D721Med (cell line): ENCODE measurements around the gene MLC1.

Source experiments
- DNase-seq: peaks from one replicate; pipeline ENCODE4 v3.0.0; 2011; ENCODE audit warnings: low spot score; ENCODE audit not compliant: insufficient read length
- FAIRE-seq: peaks from 2 replicates; lab custom pipeline; 2011; peaks lifted over from hg19 to GRCh38; lab: Jason Lieb, UNC
- TF ChIP-seq, protein P1 (sequence below): IDR thresholded peaks from 2 replicates; pipeline ENCODE4 v1.5.1; 2012; ENCODE audit warnings: mild to moderate bottlenecking, control low read depth; ENCODE audit not compliant: insufficient read depth; ENCODE audit errors: missing control alignments

Gene MLC1

DNA sequence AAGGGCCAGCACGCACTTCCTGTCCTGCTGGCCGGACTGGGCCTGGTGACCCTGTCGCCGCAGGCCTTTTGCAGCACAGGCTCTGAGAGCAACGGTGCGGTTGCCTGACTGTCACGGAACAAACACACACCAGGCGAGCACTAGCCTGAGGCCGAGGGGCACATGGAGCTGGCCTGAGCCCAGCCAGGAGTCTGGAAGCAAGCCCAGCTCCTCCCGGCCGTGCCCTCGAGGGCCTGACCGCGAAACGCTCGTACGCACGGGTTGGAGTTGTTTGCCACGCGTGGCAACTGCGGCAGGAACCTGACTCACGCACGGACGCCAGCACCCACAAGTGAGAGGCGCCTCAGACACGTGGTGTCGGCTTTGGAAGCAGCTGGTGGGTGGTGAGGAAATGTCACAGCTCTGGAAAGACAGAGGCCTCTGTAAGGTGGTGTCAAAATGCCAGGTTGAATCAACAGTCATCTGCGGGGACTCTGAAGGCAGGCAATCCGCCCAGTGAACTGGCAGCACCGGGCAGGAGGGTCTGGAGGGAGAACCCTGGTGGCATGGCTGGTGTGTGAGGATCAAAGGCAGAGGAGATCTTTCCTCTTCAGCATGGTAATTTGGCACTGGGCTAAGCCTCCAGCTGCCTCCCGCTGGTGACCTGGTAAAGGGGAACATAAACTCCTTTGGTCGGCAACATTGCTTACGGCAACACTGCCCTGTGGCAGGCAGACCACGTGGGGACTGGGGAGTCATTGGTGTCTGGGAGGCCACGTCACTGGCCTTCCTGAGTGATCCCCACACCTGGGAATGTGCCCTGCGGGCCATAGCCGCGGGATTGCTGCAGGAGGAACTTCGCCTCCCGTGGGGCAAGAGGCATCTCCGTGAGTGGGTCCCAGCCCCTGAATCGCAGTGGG is 57.3 kb downstream of the MLC1 start:
- TF ChIP-seq, protein P1, sequence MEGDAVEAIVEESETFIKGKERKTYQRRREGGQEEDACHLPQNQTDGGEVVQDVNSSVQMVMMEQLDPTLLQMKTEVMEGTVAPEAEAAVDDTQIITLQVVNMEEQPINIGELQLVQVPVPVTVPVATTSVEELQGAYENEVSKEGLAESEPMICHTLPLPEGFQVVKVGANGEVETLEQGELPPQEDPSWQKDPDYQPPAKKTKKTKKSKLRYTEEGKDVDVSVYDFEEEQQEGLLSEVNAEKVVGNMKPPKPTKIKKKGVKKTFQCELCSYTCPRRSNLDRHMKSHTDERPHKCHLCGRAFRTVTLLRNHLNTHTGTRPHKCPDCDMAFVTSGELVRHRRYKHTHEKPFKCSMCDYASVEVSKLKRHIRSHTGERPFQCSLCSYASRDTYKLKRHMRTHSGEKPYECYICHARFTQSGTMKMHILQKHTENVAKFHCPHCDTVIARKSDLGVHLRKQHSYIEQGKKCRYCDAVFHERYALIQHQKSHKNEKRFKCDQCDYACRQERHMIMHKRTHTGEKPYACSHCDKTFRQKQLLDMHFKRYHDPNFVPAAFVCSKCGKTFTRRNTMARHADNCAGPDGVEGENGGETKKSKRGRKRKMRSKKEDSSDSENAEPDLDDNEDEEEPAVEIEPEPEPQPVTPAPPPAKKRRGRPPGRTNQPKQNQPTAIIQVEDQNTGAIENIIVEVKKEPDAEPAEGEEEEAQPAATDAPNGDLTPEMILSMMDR: no peak
- no peak for DNase-seq
- no peak for FAIRE-seq

DNA sequence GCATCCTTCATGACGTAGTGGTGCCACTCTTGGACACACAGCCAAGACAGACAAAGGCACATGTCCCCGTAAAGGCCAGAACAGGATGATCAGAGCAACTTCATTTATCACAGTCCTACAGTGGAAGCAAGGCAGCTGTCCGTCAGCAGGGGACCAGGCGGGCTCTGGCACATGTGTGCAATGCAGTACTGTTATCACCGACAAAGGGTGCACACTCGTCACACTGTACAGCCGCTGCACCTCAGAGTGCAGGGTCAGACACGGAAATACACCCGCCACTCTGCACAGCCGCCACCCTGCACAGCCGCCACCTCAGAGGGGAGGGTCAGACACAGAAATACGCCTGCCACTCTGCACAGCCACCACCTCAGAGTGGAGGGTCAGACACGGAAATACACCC is 59.2 kb downstream of the MLC1 start:
- DNase-seq: no peak
- FAIRE-seq: no peak
- TF ChIP-seq, protein P1: no peak

DNA sequence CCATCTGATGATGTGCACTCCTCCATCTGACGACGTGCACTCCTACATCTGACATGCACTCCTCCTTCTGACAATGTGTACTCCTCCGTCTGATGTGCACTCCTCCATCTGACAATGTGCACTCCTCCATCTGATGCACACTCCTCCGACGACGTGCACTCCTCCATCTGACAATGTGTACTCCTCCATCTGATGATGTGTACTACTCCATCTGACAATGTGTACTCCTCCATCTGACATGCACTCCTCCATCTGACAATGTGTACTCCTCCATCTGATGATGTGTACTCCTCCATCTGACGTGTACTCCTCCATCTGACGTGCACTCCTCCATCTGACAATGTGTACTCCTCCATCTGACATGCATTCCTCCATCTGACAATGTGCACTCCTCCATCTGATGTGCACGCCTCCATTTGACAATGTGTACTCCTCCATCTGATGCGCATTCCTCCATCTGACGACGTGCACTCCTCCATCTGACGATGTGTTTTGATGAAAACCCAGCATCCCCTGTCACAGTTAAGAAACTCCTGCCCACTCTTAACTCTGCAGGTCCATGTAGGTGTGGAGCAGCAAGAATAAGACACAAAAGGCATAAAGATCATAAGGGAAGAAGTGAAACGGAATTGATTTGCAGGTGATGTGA is 62.9 kb downstream of the MLC1 start:
- FAIRE-seq (no peak), DNase-seq (no peak)
- TF ChIP-seq, protein P1: no peak

DNA sequence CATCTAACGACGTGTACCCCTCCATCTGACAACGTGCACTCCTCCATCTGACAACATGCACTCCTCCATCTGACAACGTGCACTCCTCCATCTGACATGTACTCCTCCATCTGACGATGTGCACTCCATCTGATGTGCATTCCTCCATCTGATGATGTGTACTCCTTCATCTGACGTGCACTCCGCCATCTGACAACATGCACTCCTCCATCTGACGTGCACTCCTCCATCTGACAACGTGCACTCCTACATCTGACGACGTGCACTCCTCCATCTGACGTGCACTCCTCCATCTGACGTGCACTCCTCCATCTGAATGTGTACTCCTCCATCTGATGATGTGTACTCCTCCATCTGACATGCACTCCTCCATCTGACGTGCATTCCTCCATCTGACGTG is 64.6 kb downstream of the MLC1 start:
- TF ChIP-seq, protein P1: no peak
- DNase-seq (no peak), FAIRE-seq (no peak)

DNA sequence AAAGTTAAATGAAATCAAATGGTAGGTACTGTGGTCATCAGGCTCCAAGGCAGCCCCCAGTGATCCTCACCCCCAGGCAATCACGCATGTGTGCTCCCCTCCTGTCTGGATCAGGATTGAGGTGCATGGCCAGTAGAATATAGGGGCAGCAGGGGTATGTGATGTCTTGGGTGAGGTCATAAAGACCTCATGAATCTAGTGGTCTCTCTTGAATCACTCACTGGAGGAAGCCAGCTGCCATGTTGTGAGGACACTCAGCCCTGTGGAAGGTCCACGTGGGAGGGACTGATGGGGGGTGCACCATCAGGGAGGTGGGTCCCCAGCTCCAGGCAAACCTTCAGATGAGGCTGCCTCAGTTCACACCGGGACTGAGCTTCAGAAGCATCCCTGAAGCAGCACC is 65.9 kb downstream of the MLC1 start:
- FAIRE-seq (no peak), DNase-seq (no peak)
- TF ChIP-seq, protein P1: no peak

DNA sequence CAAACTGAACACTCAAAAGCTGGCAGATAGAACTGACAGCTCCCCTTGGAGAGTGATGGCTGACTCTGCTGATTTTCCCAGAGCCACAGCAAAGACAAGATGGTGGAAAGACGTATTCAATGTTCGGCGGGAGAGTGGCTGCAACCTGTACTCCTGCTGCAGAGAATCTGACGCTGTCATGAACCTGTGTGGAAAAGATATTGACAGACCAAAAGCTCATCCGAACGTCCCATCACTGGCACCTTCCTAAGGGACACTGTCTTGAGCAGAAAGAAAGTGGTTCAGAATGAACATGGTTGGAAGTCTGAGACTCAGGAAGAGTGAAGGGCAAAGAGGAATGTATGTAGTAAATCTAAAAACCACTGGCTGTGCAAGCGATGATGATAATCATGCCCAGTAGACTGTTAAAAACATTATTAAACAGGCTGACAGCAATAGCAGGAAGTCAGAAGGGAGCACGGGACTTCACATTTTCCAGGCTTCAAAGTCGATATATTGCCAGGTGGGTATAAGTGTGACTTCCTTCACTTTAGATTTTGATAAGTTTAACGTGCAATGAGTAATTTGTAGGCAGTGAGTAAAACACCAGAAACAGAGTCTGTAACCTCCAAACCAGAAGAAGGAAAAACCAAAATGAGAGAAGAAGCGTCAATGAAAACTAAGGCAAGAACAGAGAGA is 66.5 kb downstream of the MLC1 start:
- TF ChIP-seq, protein P1: no peak
- FAIRE-seq: no peak

More for the DNA sequence above, 66.5 kb downstream of the MLC1 start:
- no peak for DNase-seq
